ENCODE measurements around the gene CACNA1B.

The CACNA1B gene

GRCh38 chr9:138073408-138073807 is 195.8 kb downstream of the CACNA1B start:
- Mint-ChIP-seq H3K4me3 (no peak overlapping the region), H3K27me3 (peaks cover 48 to 70% of the 10 kb centered on the region in 2 donors), H3K27ac (no peak overlapping the region), H3K9me3 (no peaks in the 10 kb centered on the region), H3K4me1 (ENCODE audit: low read depth in 2 of 2) (no peaks in the 10 kb centered on the region), H3K36me3 (ENCODE audit: insufficient read depth) (no peaks in the 10 kb centered on the region)
- ATAC-seq (replicated peaks) (no peak), DNase-seq (no peak)

GRCh38 chr9:138073808-138074207 is 196.2 kb downstream of the CACNA1B start:
- no peak overlapping the region for H3K27ac Mint-ChIP-seq
- no peak overlapping the region for H3K4me3 Mint-ChIP-seq
- no peaks in the 10 kb centered on the region for H3K9me3 Mint-ChIP-seq
- DNase-seq (no peak), ATAC-seq (replicated peaks) (no peak)
- H3K36me3 Mint-ChIP-seq (ENCODE audit: insufficient read depth) = no peaks in the 10 kb centered on the region
- no peaks in the 10 kb centered on the region for H3K4me1 Mint-ChIP-seq (ENCODE audit: low read depth in 2 of 2)
- peaks cover 52 to 74% of the 10 kb centered on the region in 2 donors for H3K27me3 Mint-ChIP-seq

- ATAC-seq (replicated peaks) = no peak
- peaks cover 57 to 81% of the 10 kb centered on the region in 2 donors for H3K27me3 Mint-ChIP-seq
Measured at GRCh38 chr9:138074516-138074915, 196.9 kb downstream of the CACNA1B start.

GRCh38 chr9:138075496-138075895 is 197.9 kb downstream of the CACNA1B start:
- ATAC-seq (replicated peaks) (no peak), DNase-seq (no peak)
- H3K36me3 Mint-ChIP-seq (ENCODE audit: insufficient read depth) = no peaks in the 10 kb centered on the region
- H3K4me1 Mint-ChIP-seq (ENCODE audit: low read depth in 2 of 2) = no peaks in the 10 kb centered on the region
- no peak overlapping the region for H3K27ac Mint-ChIP-seq
- H3K27me3 Mint-ChIP-seq = peaks cover 61 to 91% of the 10 kb centered on the region in 2 donors
- H3K9me3 Mint-ChIP-seq = no peaks in the 10 kb centered on the region
- H3K4me3 Mint-ChIP-seq = no peak overlapping the region

More at GRCh38 chr9:138074516-138074915, 196.9 kb downstream of the CACNA1B start:
- Mint-ChIP-seq H3K4me3 (no peak overlapping the region), H3K9me3 (no peaks in the 10 kb centered on the region), H3K36me3 (ENCODE audit: insufficient read depth) (no peaks in the 10 kb centered on the region), H3K4me1 (ENCODE audit: low read depth in 2 of 2) (no peaks in the 10 kb centered on the region), H3K27ac (no peak overlapping the region)
- no peak for DNase-seq

- no peak overlapping the region for H3K4me3 Mint-ChIP-seq
- peaks cover 65 to 91% of the 10 kb centered on the region in 2 donors for H3K27me3 Mint-ChIP-seq
- H3K27ac Mint-ChIP-seq = no peak overlapping the region
Measured at GRCh38 chr9:138075961-138076649, 198.5 kb downstream of the CACNA1B start.

GRCh38 chr9:138076650-138077009 is 199.0 kb downstream of the CACNA1B start:
- Mint-ChIP-seq H3K4me3 (no peak overlapping the region), H3K27ac (no peak overlapping the region), H3K4me1 (ENCODE audit: low read depth in 2 of 2) (no peaks in the 10 kb centered on the region), H3K9me3 (no peaks in the 10 kb centered on the region), H3K36me3 (ENCODE audit: insufficient read depth) (no peaks in the 10 kb centered on the region), H3K27me3 (peaks cover 66 to 91% of the 10 kb centered on the region in 2 donors)
- DNase-seq = no peak
- ATAC-seq (replicated peaks) = no peak

More at GRCh38 chr9:138075961-138076649, 198.5 kb downstream of the CACNA1B start:
- no peak for DNase-seq
- no peaks in the 10 kb centered on the region for H3K36me3 Mint-ChIP-seq (ENCODE audit: insufficient read depth)
- no peaks in the 10 kb centered on the region for H3K9me3 Mint-ChIP-seq
- H3K4me1 Mint-ChIP-seq (ENCODE audit: low read depth in 2 of 2) = no peaks in the 10 kb centered on the region
- ATAC-seq (replicated peaks) = no peak

- Mint-ChIP-seq H3K9me3 (no peaks in the 10 kb centered on the region), H3K36me3 (ENCODE audit: insufficient read depth) (no peaks in the 10 kb centered on the region), H3K27me3 (peaks cover 61 to 88% of the 10 kb centered on the region in 2 donors), H3K4me1 (ENCODE audit: low read depth in 2 of 2) (no peaks in the 10 kb centered on the region), H3K27ac (no peak overlapping the region), H3K4me3 (no peak overlapping the region)
- ATAC-seq (replicated peaks) (no peak), DNase-seq (no peak)
Measured at GRCh38 chr9:138077126-138077525, 199.5 kb downstream of the CACNA1B start.

GRCh38 chr9:138077898-138078540 is 200.4 kb downstream of the CACNA1B start:
- Mint-ChIP-seq H3K4me3 (no peak overlapping the region), H3K27me3 (peaks cover 61 to 79% of the 10 kb centered on the region in 2 donors), H3K4me1 (ENCODE audit: low read depth in 2 of 2) (no peaks in the 10 kb centered on the region), H3K36me3 (ENCODE audit: insufficient read depth) (no peaks in the 10 kb centered on the region), H3K27ac (no peak overlapping the region), H3K9me3 (no peaks in the 10 kb centered on the region)
- ATAC-seq (replicated peaks) = no peak
- no peak for DNase-seq

GRCh38 chr9:138078846-138079245 is 201.3 kb downstream of the CACNA1B start:
- Mint-ChIP-seq H3K9me3 (no peaks in the 10 kb centered on the region), H3K27me3 (peaks cover 57 to 71% of the 10 kb centered on the region in 2 donors), H3K4me1 (ENCODE audit: low read depth in 2 of 2) (no peaks in the 10 kb centered on the region), H3K27ac (no peak overlapping the region), H3K36me3 (ENCODE audit: insufficient read depth) (no peaks in the 10 kb centered on the region), H3K4me3 (no peak overlapping the region)
- ATAC-seq (replicated peaks) = no peak
- no peak for DNase-seq

- Mint-ChIP-seq H3K27ac (no peak overlapping the region), H3K36me3 (ENCODE audit: insufficient read depth) (no peaks in the 10 kb centered on the region), H3K9me3 (peaks cover 5 to 13% of the 10 kb centered on the region in 2 donors), H3K4me3 (no peak overlapping the region), H3K4me1 (ENCODE audit: low read depth in 2 of 2) (no peaks in the 10 kb centered on the region), H3K27me3 (peaks cover 50 to 55% of the 10 kb centered on the region in 2 donors)
- DNase-seq = no peak
- no peak for ATAC-seq (replicated peaks)
Measured at GRCh38 chr9:138080979-138081378, 203.4 kb downstream of the CACNA1B start.

GRCh38 chr9:138082918-138083636 is 205.5 kb downstream of the CACNA1B start:
- Mint-ChIP-seq H3K36me3 (ENCODE audit: insufficient read depth) (no peaks in the 10 kb centered on the region), H3K4me1 (ENCODE audit: low read depth in 2 of 2) (no peaks in the 10 kb centered on the region), H3K4me3 (no peak overlapping the region), H3K27me3 (peaks cover 51 to 52% of the 10 kb centered on the region in 2 donors), H3K9me3 (peaks cover 7 to 20% of the 10 kb centered on the region in 2 donors), H3K27ac (no peak overlapping the region)
- DNase-seq = no peak
- ATAC-seq (replicated peaks) = no peak

- Mint-ChIP-seq H3K4me3 (no peak overlapping the region), H3K27me3 (peaks cover 43 to 46% of the 10 kb centered on the region in 2 donors), H3K27ac (no peak overlapping the region), H3K4me1 (ENCODE audit: low read depth in 2 of 2) (no peaks in the 10 kb centered on the region), H3K9me3 (peaks cover 7 to 20% of the 10 kb centered on the region in 2 donors), H3K36me3 (ENCODE audit: insufficient read depth) (no peaks in the 10 kb centered on the region)
- DNase-seq (no peak), ATAC-seq (replicated peaks) (no peak)
Measured at GRCh38 chr9:138083873-138084272, 206.3 kb downstream of the CACNA1B start.

- ATAC-seq (replicated peaks) (no peak), DNase-seq (no peak)
- Mint-ChIP-seq H3K9me3 (peaks cover 7 to 20% of the 10 kb centered on the region in 2 donors), H3K27ac (no peak overlapping the region), H3K4me1 (ENCODE audit: low read depth in 2 of 2) (no peaks in the 10 kb centered on the region), H3K36me3 (ENCODE audit: insufficient read depth) (no peaks in the 10 kb centered on the region), H3K27me3 (peaks cover 30 to 38% of the 10 kb centered on the region in 2 donors), H3K4me3 (no peak overlapping the region)
Measured at GRCh38 chr9:138085568-138085967, 208.0 kb downstream of the CACNA1B start.
